Measurements from ENCODE around the gene WDR62. TPM values are rescaled to one million over a fixed set of nuclear protein-coding genes. Genes with fewer than 3 reads are reported as not detected.

The WDR62 gene
- total RNA-seq, 2 experiments from 2014 or later = 2.0 to 2.6 TPM

DNA sequence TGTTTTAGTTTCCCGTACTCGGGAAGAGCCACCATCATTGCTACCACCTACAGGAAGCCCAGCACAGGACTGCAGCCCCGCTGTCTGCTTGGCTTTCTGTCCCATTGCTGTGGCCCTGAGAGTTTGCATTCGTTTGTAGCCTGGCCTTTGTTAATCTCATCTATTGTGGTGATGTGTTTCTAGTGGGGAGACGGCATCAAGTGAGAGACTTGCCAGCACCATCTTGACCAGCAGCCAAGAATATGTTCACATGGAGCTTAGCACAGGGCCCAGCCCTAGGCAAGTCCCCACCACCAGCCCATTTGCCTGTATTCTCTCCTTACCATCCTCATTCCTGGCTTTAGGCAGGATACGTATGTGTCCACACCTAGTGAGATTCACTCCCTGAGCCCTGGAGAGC is 39.0 kb downstream of the WDR62 start:
- ATAC-seq (ENCODE audit: poor library complexity) (no peak), DNase-seq (no peak)
- ChIA-PET POLR2A (no interaction called here), CTCF (no interaction called here)
- H3K27me3 ChIP-seq (ENCODE audit: control insufficient read depth in 1 of 2, insufficient read depth in 2 of 2, low read length in 2 of 2) = no peaks in the 10 kb centered on the region
- TF ChIP-seq, protein P1, sequence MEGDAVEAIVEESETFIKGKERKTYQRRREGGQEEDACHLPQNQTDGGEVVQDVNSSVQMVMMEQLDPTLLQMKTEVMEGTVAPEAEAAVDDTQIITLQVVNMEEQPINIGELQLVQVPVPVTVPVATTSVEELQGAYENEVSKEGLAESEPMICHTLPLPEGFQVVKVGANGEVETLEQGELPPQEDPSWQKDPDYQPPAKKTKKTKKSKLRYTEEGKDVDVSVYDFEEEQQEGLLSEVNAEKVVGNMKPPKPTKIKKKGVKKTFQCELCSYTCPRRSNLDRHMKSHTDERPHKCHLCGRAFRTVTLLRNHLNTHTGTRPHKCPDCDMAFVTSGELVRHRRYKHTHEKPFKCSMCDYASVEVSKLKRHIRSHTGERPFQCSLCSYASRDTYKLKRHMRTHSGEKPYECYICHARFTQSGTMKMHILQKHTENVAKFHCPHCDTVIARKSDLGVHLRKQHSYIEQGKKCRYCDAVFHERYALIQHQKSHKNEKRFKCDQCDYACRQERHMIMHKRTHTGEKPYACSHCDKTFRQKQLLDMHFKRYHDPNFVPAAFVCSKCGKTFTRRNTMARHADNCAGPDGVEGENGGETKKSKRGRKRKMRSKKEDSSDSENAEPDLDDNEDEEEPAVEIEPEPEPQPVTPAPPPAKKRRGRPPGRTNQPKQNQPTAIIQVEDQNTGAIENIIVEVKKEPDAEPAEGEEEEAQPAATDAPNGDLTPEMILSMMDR (IDR thresholded peaks at IDR 0.05) = no peak
- no peak overlapping the region for H3K4me3 ChIP-seq (ENCODE audit: low read length)
- no peaks in the 10 kb centered on the region for H3K9me3 Mint-ChIP-seq
- H3K4me1 ChIP-seq (ENCODE audit: insufficient read depth, low read length) = no peaks in the 10 kb centered on the region
- H3K27ac ChIP-seq (ENCODE audit: low read depth in 1 of 2, low read length in 2 of 2) = no peak overlapping the region
- H3K36me3 ChIP-seq (ENCODE audit: insufficient read depth, low read length) = peaks cover 2% of the 10 kb centered on the region
- no peaks in the 10 kb centered on the region for H3K27me3 Mint-ChIP-seq
- intact Hi-C loops (cut with DNase I, micrococcal nuclease) = no loop called here
- no peak overlapping the region for H3K4me3 Mint-ChIP-seq
- H3K36me3 Mint-ChIP-seq (ENCODE audit: low read depth) = no peaks in the 10 kb centered on the region
- no peak overlapping the region for H3K27ac Mint-ChIP-seq
- no peaks in the 10 kb centered on the region for H3K4me1 Mint-ChIP-seq (ENCODE audit: low read depth)
- no peaks in the 10 kb centered on the region for H3K9me3 ChIP-seq (ENCODE audit: control insufficient read depth in 1 of 2, insufficient read depth in 1 of 2, low read length in 2 of 2)

DNA sequence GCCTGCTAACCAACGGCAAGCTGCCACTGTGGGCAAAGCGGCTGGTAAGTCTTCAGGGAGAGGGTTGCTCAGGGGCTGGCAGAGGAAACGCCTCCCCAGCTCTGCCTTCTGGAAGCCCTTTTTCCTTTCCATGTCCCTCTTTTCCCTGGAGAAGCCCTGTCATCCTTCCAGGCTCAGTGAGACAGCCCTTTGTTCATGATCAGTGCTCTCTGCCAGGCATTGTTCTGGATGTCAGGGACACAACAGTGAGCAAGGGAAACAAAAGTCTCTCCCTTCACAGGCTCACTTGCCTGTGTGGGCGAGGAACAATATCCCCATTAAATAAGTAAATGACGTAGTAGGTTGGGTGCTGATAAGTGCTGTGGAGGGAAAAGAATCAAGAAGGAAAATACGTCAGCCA is 42.3 kb downstream of the WDR62 start:
- no peaks in the 10 kb centered on the region for H3K9me3 ChIP-seq (ENCODE audit: control insufficient read depth in 1 of 2, insufficient read depth in 1 of 2, low read length in 2 of 2)
- ATAC-seq (ENCODE audit: poor library complexity) (no peak), DNase-seq (no peak)
- ChIA-PET CTCF (no interaction called here), POLR2A (no interaction called here)
- TF ChIP-seq, protein P1 (IDR thresholded peaks at IDR 0.05) = no peak
- H3K9me3 Mint-ChIP-seq = no peaks in the 10 kb centered on the region
- no peaks in the 10 kb centered on the region for H3K4me1 ChIP-seq (ENCODE audit: insufficient read depth, low read length)
- H3K27ac Mint-ChIP-seq = no peak overlapping the region
- no peak overlapping the region for H3K4me3 Mint-ChIP-seq
- no peak overlapping the region for H3K27ac ChIP-seq (ENCODE audit: low read depth in 1 of 2, low read length in 2 of 2)
- no peaks in the 10 kb centered on the region for H3K4me1 Mint-ChIP-seq (ENCODE audit: low read depth)
- no peaks in the 10 kb centered on the region for H3K36me3 ChIP-seq (ENCODE audit: insufficient read depth, low read length)
- no peaks in the 10 kb centered on the region for H3K27me3 ChIP-seq (ENCODE audit: control insufficient read depth in 1 of 2, insufficient read depth in 2 of 2, low read length in 2 of 2)
- intact Hi-C loops (cut with DNase I, micrococcal nuclease) = no loop called here
- H3K4me3 ChIP-seq (ENCODE audit: low read length) = no peak overlapping the region
- no peaks in the 10 kb centered on the region for H3K27me3 Mint-ChIP-seq
- no peaks in the 10 kb centered on the region for H3K36me3 Mint-ChIP-seq (ENCODE audit: low read depth)

DNA sequence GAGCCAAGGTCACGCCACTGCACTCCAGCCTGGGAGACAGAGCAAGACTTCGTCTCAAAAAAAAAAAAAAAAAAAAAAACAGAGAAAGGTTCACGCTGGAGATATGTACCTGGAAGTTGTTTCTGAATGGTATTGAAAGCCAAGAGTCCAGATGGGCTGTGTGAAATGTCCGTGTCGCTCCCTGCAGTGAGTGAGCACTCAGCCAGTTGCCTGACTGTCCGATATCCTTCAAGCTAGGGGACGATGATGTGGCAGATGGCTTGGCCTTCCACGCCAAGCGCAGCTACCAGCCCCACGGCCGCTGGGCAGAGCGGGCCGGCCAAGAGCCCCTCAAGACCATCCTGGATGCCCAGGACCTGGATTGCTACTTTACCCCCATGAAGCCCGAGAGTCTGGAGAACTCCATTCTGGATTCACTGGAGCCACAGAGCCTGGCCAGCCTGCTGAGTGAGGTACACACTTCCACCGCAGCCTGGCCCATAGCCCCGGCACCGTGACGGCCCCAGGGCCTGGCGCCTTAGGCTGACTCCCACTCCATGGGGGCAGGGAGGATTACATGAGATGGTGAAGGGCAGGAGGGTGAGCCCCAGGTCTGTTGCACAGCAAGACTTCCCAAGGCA is 44.6 kb downstream of the WDR62 start:
- H3K27me3 Mint-ChIP-seq = no peaks in the 10 kb centered on the region
- Histone ChIP-seq H3K27me3 (ENCODE audit: control insufficient read depth in 1 of 2, insufficient read depth in 2 of 2, low read length in 2 of 2) (no peaks in the 10 kb centered on the region), H3K4me3 (ENCODE audit: low read length) (no peak overlapping the region), H3K4me1 (ENCODE audit: insufficient read depth, low read length) (no peaks in the 10 kb centered on the region), H3K9me3 (ENCODE audit: control insufficient read depth in 1 of 2, insufficient read depth in 1 of 2, low read length in 2 of 2) (no peaks in the 10 kb centered on the region), H3K36me3 (ENCODE audit: insufficient read depth, low read length) (no peaks in the 10 kb centered on the region), H3K27ac (ENCODE audit: low read depth in 1 of 2, low read length in 2 of 2) (no peak overlapping the region)
- ChIA-PET CTCF (no interaction called here), POLR2A (no interaction called here)
- no peak for DNase-seq
- ATAC-seq (ENCODE audit: poor library complexity) = no peak
- H3K4me3 Mint-ChIP-seq = no peak overlapping the region
- no peaks in the 10 kb centered on the region for H3K9me3 Mint-ChIP-seq
- H3K4me1 Mint-ChIP-seq (ENCODE audit: low read depth) = no peaks in the 10 kb centered on the region
- H3K27ac Mint-ChIP-seq = no peak overlapping the region
- intact Hi-C loops (cut with DNase I, micrococcal nuclease) = no loop called here
- TF ChIP-seq, protein P1 (IDR thresholded peaks at IDR 0.05) = no peak
- H3K36me3 Mint-ChIP-seq (ENCODE audit: low read depth) = no peaks in the 10 kb centered on the region

Measured in CD4-positive, alpha-beta T cell (primary cell).